HG02759 (cell line): ENCODE measurements around the gene RIN3.

Experiments used
- ATAC-seq: cut with Tn5 transposase; IDR thresholded peaks from one replicate; pipeline ENCODE4 v1.9.1; 2021; ENCODE audit warnings: mild to moderate bottlenecking, moderate library complexity; ENCODE audit not compliant: unreplicated experiment

Gene RIN3

GRCh38 chr14:92486881-92487280, 26.7 kb upstream of the RIN3 start:
- no peak for ATAC-seq

GRCh38 chr14:92487513-92488133, 26.0 kb upstream of the RIN3 start:
- ATAC-seq, result no peak

DNA sequence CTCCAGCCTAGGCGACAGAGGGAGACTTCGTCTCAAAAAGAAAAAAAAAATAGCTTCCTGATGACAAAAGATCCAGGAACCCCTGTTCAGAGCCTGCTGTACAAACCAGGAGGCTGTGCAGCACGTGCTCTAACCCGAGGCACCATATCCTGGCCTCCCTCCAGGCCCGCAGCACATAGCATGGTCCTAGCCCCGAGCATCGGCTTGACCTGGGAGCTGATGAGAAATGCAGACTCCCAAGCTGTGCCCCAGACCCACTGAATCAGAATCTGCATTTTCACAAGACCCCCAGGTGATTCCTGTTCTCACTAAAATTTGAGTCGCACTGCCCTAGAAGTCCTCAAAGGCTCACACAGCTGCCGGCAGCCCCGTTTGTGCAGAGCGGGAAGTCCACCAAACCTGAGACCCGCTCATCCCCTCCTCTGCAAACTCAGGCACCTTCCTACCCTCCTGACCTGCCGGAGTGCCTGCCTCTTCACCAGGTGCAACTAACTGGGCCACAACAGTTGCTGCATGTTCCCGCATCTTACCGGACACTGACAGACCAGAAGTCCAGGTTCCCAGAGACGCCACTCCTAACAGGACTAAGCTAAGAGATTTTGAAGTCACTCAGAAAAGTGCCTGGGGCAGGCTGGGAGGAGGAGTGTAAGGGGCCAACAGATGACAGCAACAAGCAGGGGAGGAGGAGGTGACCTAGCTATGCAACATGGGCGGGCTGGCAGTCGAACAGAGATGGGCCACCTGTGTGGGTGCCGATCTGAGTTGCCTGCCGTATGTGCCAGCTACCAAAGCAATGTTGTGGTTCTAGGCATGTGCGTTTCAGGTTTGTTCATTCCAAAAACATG, 24.0 kb upstream of the RIN3 start:
- ATAC-seq, result no peak

- ATAC-seq, result no peak
Measured at GRCh38 chr14:92490239-92490959, 23.2 kb upstream of the RIN3 start.

DNA sequence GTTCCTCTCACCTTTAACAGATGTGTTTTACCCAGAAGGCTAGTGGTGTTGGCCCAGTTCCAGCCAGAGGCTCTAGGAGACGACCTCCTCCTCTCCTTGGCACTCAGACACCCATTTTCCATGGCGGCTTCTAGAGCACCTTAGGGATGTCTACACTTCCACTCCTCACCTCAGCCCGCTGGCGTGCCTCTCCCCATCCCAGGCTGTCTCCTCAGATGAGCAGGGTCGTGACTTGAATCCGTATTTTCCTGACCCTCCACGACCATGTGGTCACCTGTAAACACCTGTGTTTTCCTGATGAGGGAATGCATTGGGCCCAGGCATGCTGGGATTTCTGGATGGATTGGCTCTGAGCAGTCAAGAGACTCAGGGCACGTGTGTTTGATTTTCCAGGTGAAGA, 21.8 kb upstream of the RIN3 start:
- no peak for ATAC-seq

- no peak for ATAC-seq
Measured at GRCh38 chr14:92492258-92492657, 21.3 kb upstream of the RIN3 start.

DNA sequence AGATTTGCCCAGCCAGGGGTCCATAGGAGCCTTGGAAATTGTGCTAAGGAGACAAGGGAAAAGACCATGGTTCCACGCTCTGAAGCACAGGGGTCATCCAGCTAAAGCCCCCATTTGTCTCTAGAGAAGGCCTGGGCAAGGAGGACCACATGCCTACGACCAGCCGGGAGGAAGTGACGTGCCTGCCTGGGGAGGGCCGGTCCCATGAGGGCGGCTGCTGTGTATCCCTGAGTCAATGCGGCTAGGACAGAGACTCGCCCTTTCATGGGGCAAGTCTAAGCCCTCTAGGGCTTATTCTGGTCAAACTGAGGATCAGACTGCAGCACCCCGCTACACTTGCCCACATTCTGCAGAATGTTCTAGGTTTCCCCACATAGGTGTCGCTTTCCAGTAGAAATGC, 20.6 kb upstream of the RIN3 start:
- no peak for ATAC-seq

DNA sequence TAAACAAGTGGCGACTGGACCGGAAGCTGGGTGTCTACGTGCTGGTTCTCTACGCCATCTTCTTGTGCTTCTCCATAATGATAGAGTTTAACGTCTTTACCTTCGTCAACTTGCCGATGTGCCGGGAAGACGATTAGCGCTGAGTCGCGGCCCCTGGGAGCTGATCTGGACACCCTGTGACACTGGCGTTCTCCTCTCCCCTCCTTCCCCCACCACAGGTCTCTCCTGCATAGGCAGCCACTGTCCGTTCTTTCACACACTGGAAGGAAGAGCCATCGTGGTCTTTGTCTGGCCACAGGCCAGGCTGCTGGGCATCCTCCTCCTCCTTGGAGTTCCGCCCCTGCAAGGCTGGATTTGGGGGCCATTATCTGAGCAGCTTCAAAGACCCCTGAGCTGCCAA, 20.1 kb upstream of the RIN3 start:
- ATAC-seq, result no peak

GRCh38 chr14:92494512-92494911, 19.1 kb upstream of the RIN3 start:
- ATAC-seq, result no peak

GRCh38 chr14:92495027-92495426, 18.6 kb upstream of the RIN3 start:
- no peak for ATAC-seq

- no peak for ATAC-seq
Measured at GRCh38 chr14:92496191-92496857, 17.3 kb upstream of the RIN3 start.

DNA sequence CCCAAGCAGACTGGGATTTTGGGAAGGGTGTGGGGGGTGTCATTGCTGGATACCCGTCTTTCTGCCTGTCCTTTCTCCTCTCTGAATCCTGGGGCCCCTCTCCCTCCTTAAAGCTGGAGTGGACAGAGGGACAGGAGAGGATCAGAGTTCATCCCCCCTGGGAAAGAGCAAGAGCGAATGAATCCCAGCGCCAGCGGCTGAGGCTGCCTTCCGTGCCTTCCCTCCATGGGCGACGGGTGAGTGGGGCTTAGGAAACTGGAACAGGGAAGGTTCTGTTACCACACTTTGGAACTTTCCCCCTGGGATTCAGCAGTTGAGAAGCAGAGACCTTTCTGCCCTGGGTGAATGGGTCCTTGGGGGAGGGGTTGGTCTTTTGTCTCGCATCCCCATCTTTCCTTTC, 16.2 kb upstream of the RIN3 start:
- no peak for ATAC-seq

- no peak for ATAC-seq
Measured at GRCh38 chr14:92499234-92499633, 14.3 kb upstream of the RIN3 start.

GRCh38 chr14:92500491-92500941, 13.1 kb upstream of the RIN3 start:
- no peak for ATAC-seq

- ATAC-seq, result no peak
Measured at GRCh38 chr14:92501891-92502351, 11.7 kb upstream of the RIN3 start.

GRCh38 chr14:92502541-92503286, 10.9 kb upstream of the RIN3 start:
- no peak for ATAC-seq

DNA sequence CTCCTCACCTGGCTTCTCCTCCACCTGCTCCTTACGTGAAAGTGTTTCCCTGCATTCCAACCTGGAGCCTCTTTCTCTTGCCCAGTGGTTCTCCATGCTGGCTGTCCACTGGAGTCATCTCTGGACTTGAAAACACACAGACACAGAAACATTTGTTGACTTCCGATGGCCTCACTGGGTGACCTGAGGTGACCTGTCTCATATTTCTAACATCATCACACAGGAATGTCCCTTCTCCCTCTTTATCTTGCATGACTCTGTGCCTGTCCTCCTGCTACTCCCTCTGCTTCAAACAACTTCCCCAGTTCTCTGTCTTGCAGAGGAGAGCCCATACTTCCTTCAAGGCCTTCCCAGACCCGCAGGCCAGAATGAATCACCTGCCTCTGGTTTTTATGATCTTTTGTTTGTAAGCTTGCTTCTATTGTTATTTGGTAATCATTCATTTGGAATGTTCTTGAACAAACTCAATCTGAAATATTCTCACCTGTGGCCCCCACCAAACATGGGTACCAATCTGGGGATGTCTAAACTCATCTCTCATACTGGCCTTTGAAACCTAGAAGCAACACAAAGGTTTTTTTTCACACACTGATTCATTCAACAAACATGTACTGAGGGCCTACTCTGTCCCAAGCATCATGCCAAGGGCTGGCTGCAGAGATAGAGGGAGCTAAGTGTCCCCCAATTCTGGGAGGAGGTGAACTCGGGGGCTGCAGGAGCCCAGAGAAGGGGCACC, 9.7 kb upstream of the RIN3 start:
- no peak for ATAC-seq

DNA sequence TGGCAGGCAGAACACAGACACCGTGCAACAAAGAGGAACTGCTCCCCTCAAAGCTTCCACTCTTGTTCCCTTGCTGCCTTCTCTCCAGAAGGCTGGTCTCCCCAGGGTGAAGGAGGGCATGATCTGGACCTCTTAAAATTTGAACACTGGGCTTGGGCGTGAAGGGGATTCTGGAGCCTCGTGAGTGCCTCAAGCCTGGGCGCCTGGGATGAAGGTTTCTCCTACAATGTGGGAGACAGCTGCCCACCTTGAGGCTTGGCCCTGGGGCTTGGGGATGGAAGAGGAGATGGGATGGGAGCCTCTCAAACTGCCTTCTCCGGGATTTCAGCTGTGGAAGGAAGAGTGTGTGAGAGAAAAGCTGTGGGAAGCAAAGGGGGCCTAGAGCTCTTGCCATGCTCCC, 7.8 kb upstream of the RIN3 start:
- no peak for ATAC-seq

GRCh38 chr14:92506231-92506630, 7.3 kb upstream of the RIN3 start:
- no peak for ATAC-seq
